ENCODE results near the gene AQR.
"Not testable (repeated sequence)": the region's sequence is repeated elsewhere in the genome, so short reads cannot be mapped to it uniquely, and the experiment has no call there.

AQR gene

DNA sequence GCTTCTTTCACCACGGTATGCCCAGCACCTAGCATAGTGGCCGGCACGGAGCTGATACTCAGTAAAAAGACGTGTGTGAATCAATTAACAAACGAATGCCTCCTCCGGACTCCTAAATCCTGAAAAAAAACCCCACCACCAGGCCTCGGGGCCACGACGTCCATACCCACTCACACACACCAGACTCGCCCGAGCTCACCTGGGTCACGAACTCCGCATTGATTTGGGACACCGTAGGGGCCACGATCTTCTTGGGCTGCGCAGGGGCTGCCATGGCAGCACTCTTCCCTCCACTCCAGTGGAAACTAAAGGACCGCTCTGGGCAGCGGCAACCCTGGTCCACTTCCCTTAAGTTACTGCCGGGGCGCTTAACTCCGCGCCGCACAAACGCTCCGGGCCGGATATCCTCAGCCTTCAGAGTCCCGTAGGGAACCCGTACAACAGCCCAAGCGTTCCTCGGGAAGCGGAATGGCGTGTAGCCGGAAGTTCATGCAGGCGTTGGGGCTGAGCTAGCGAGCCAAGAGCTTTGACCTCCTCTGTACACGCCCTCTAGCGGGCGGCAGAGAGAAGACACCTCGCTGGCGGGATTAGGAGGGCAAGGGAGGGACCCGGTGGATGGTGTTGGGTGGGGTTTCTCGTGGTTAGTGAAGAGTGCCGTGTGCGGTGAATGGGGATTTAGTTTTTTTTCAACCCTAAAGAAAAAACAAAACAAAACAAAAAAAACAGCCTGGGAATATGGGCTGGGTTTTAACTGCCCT is at the start of gene AQR:
TSS of gene AQR (minus strand) at position 403 of the 758 bp plus-strand sequence. CDS start at position 274, 129 bp downstream.
- peak; percentile 80 to 97 for DNase-seq

- no peak for DNase-seq
Observed at GRCh38 chr15:35014241-35014640, 44.7 kb upstream of the AQR start.

- DNase-seq, result no peak
Observed at GRCh38 chr15:35013370-35013769, 43.8 kb upstream of the AQR start.

- no peak for DNase-seq
Observed at GRCh38 chr15:35007397-35007796, 37.9 kb upstream of the AQR start.

DNA sequence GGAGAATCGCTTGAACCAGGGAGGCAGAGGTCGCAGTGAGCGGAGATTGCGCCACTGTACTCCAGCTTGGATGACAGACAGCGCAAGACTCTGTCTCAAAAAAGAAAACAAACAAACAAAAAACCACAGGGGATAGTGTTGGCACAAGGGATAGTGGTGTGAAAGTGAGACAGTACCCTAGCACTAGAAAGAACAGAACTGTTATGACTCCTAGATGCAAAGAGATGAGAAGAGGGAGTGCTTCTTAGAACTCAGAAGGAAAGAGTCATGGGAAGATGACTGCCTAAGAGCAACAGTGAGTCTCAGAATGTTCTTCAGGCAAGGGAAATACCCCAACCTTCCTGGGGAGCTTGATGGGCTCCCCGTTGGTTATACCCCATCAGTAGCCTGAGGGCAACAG is 36.4 kb upstream of the AQR start:
- DNase-seq, result no peak

DNA sequence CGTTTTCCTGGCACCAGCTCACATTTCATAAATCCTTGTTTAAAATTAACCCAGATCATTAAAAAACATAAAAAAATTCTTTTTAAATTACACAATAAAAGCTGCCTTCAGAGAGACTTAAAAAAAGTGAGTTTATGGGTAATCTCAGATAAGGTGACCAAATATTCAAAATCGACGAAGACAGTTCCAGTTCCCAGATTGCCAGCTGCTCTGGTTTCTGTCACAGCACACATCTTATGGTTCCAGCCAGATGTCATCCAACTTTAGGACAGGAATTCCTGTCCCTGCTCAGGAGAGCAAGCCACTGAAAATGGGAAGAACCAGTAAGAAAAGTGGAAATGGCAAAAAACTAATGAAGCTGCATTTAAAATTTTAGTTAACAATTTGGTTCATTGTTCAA is 34.4 kb upstream of the AQR start:
- no peak for DNase-seq

GRCh38 chr15:35000511-35000910 is 31.0 kb upstream of the AQR start:
- DNase-seq, result no peak

- DNase-seq, result no peak
Observed at GRCh38 chr15:34999906-35000305, 30.4 kb upstream of the AQR start.

GRCh38 chr15:34994925-34995324 is 25.4 kb upstream of the AQR start:
- no peak for DNase-seq

DNA sequence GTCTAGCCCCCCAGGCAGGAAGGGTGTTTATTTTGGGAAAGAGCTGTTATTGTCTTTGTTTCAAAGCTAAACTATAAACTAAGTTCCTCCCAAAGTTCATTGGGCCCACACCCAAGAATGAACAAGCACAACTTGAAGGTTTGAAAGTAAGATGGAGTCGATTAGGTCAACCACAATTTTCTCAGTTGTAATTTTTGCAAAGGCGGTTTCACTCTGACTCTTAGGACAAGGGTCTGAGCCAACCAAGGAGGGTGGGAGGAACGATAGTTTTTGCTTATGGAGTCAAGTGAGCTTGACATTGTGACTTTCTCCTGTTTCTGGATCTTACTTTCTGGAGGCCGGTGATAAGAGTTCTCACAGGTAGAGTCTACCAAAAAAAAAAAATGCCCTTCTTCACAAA is 24.3 kb upstream of the AQR start:
- no peak for DNase-seq

- no peak for DNase-seq
Observed at GRCh38 chr15:34993412-34993811, 23.9 kb upstream of the AQR start.

GRCh38 chr15:34988027-34988902 is 18.7 kb upstream of the AQR start, which contains the start of gene ZNF770:
Gene ZNF770 (minus strand): TSS chr15:34988287. CDS start chr15:34983434, 4,853 bp downstream.
- peak; percentile 63 to 77 for DNase-seq

- no peak for DNase-seq
Observed at GRCh38 chr15:34987609-34988026, 18.1 kb upstream of the AQR start.

DNA sequence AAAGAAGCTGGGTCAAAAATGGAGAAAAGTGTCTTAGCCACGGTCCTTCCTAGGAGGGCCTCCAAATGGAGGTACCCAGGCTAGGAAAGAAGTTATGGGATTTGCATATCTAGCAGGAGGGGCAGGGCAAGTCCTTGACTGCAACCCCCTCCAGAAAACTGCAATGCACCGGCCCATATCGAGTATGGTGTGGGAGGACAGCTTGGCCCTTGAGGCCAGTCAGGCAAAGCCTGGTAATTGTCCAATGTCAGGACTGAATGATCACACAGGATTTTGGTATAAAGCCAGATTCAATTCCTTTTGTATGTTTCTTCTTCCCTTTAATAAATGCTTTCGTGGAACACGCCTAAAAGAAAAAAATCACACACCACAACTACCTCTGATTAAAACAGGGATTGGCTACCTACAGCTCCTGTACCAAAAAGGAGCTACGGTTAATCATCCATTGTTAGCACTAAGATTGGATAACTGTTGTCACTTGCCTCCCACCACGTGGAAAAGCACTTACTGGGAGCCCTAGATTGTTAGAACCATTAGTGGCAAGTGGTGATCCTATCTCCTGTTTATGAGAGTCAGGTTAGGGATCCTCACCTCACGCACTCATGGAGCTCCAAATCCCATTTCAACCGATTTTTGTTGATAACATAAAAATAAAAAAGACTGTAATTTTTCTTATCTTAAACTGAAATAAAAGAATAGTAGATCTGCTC is 17.4 kb upstream of the AQR start:
- no peak for DNase-seq

DNA sequence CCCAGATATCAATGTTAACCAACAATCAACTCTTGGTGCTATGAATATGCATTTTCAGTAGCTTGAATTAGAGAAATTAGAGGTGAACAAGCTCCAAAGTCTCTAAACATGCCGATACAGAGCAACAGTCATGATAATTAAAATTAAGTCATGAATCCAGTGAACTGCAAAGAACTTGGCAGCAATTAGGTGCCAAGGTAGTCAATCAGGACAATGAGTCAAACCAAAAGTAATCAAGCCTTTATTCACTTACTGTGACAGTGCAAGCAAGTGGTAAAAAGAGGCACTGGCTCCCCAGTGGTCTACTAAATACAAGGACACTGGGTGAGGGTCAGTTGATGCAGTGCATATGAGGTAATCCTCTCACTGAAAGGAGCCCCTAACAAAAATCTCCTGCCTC is 16.8 kb upstream of the AQR start:
- DNase-seq, result no peak

DNA sequence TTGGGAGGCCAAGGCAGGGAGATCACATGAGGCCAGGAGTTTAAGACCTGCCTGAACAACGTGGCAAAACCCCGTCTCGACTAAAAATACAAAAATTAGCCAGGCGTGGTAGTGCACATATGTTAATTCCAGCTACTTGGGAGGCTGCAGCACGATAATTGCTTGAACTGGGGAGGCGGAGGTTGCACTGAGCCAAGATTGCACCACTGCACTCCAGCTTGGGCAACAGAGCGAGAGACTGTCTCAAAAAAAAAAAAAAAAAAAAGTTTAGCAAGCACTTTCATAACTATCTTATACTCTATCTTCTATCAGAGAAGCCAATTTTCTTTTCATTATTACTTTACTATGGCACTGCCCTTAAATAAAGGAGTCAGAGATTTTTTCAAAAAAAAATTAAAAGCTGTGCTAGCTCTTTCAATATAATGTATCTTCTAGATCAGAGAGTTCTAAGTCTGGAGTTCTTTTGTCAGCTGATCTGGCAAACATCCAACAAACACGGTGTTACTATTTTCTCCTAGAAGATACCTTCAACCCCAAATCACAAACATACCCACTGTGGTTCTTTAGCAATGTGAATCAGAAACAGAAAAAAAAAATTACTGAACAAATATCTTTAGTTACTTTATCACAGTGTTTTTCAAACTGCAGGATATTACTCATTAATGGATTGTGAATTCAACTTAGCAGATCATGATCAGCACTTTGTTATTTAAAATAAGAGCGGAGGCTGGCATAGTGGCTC is 15.5 kb upstream of the AQR start:
- DNase-seq, result no peak

DNA sequence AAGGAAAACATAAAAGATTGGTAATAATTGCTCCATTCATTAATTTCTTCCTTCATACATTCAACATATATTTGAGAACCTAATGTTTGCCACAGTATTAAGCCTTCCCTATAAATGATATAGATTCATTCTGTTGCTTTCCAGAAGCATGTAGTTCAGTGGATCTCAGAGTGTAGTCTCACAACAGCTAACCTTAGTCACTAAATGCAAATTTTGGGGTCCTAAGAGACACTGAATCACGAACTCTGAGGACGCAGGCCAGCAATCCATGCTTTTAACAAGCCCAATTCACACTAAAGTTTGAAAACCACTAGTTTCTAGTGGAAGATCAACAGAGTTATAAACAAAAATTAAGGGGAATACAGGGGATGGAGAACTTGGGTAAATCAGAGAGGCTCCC is 7.2 kb upstream of the AQR start:
- no peak for DNase-seq

DNA sequence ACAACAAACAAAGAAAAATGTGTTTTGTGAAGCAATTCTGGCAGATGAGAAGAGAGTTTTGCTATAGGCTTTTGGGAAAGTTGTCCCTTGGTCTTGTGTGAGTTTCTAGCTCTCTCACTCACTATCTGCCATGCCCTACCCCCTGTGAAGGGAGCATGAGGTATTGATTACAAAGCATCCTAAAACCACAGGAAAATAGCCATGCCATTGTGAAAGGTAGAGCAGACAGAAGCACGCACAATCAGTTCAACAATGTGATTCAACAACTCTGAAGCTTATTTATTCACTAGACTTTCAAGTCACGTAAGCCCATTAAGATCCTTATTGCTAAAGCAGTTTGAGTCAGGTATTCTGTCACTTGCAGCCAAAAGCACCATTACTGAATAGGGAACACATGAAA is 6.5 kb upstream of the AQR start:
- DNase-seq, result no peak

DNA sequence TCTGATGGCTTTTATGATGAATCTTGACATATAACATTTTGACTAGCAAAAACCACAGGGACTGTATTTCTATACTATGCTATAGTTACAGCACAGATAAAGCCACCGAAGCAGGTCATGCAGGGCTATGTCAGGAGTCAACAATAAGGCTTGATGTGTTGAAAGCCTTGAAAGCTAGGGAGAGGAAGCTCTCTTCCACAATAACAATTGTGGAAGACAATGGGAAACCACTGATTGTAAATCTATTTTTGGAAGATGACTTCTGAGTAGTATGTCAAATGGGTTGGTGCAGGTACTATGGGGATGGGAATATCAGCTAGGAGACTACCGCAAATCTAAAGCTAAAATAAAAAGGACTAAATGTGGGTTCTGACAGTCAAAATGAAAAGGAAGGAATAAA is 4.0 kb upstream of the AQR start:
- no peak for DNase-seq

DNA sequence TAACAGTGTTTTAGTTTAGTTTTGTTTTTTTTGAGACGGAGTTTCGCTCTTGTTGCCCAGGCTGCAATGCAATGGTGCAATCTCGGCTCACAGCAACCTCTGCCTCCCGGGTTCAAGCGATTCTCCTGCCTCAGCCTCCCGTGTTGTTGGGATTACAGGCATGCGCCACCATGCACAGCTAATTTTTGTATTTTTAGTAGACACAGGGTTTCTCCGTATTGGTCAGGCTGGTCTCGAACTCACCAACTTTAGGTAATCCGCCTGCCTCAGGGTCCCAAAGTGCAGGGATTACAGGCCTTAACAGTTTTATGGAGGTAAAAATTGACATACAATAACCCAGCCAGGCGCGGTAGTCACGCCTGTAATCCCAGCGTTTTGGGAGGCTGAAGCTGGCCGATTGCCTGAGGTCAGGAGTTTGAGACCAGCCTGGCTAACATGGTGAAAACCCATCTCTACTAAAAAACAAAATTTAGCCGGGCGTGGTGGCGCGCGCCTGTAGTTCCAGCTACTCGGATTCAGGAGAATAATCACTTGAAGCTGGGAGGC is 629 bp upstream of the AQR start:
- DNase-seq, result not testable (repeated sequence)

DNA sequence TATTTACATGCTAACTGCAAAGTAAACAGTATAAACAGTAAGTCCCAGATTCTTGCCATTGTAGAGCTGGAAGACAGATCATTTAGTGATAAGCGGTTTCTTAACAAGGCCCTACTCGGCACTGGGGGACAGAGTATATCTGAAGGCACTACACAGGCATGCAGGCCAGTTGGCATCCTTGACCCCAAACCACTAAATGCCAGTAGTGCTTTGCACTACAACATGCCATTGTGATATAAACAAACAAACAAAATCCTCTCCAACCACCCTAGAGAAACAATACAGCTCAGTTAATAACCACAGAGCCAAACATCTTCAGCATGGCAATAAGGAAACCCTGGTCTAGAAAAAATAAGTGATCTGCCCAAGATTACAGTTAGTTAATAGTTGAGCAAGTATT is 5.3 kb downstream of the AQR start:
- DNase-seq, result no peak

DNA sequence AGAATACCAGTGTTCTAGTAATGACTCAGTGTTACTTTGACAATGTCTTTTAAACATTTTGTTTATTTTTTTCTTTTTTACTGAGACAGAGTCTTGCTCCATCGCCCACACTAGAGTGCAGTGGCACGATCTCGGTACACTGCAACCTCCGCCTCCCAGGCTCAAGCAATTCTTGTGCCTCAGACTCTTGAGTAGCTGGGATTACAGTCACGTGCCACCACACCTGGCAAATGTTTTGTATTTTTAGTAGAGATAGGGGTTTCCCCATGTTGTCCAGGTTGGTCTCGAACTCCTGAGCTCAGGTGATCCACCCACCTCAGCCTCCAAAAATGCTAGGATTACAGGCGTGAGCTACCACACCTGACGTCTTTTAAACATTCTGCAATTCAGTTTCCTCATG is 15.7 kb downstream of the AQR start:
- DNase-seq, result no peak
